DMS114 treated with DMSO at 0.1 percent for 48 hours (cell line): Measurements from ENCODE around the gene IRAK1.
A peak's percentile ranks its signal among the peaks of the same experiment; 100 is the strongest.

ENCODE experiments used
- DNase-seq: peaks from one replicate; lab custom pipeline; 2025; ENCODE audit not compliant: unreplicated experiment; lab: John Stamatoyannopoulos, UW

The IRAK1 gene

DNA sequence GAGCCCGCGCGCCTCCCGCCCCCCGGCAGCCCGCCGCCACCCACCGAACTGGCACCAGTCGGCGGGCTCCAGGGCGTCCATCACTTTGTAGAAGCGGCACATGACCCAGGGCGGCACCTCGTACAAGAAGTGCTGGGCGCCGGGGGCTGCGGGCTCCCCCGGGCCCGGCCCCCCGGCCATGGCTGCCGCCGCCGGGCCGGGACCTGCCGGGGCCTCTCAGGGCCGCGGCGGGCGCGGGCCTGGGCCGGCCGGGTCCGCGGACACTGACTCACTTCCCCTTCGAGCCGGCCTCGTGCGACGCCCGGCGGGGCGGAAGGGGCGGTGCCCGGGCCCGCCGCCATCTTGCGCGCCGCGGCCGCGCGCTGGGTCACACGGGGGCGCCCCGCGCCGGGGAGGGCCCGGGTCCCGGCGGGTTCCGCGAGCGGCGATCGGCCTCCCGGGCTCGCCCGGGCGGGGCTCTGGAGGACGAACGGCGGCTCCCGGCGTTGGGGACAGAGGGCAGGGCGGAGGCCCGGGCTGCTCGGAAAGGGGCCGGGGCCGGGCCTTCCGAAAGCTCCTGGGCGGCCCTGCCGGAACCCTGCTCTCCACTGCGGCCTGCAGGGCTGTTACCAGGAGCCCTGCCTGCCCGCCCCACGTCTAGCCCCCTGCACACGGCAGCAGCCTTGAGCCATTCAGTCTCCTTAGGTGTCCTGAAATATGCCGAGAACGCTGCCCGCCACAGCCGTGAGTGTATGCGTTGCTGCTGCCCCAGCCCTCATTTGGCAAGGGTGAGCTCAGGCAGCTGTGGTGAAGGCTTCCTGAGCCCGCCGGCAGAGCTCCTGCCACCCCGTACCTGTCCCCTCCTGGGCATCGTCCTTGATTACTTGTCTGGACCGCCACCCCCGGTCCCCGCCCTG lies at the start of gene IRAK1:
Gene IRAK1 (minus strand): TSS at position 270 of the 896 bp plus-strand sequence. CDS start 90 bp downstream, at position 180.
- peak; percentile 2 for DNase-seq

- no peak for DNase-seq
These were observed 48.9 kb upstream of the IRAK1 start for GRCh38 chrX:154068560-154068959.

DNA sequence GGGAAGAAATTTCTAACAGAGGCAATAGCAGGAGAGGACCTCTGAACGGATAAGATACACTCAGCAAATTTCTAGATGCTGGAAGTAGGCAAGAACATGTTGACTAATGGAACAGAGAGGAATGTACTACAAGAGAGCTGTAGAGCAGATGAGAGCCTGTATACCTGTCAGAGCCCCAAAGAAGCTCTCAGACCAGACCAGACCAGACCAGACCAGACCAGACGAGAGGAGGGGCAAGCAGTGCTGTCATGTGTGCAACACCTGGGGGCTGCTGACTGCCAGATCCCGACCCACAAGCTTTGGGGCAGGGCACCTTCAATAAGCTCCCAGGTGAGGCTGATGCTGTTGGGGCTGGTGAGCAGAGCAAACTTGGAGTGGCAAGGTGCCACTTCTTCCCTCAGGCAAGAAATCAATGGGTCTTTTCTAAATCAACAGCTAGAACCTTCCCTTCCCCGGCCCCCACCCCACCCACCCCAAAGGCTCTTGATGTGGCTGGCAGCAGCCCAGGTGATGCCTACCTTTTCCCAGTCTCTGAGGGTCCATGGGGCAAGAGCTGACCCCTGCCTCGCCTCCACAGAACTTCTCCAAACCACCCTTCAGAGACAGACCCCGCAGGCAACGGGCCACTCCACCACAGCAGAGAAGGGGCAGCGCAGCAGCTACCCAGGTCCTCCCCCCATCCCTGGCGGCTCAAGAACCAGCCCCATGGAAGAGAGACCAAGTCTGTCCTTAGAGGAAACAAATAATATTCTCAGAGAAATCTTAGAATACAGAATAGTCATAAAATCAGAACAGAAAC lies 45.1 kb upstream of the IRAK1 start:
- DNase-seq = no peak

DNA sequence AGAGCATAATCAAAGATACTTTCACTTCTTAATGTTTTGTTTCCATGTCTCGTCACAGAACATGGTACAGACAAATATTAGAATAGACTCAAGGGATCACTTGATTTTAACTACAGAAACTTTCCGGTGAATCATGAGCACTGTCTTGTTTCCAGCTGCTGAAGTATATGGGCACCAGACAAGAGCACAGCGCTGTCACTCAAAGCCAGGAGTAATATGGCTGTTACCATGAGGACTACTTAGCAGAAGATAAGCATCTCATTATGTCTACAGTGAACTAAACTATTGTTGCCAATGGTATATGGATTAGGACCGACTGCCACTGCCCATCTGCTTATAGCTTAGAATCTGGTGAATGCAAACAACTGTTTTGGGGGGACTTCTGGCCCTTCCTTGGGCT lies 43.5 kb upstream of the IRAK1 start:
- no peak for DNase-seq

- DNase-seq = no peak
These were observed 42.1 kb upstream of the IRAK1 start for GRCh38 chrX:154061801-154062200.

DNA sequence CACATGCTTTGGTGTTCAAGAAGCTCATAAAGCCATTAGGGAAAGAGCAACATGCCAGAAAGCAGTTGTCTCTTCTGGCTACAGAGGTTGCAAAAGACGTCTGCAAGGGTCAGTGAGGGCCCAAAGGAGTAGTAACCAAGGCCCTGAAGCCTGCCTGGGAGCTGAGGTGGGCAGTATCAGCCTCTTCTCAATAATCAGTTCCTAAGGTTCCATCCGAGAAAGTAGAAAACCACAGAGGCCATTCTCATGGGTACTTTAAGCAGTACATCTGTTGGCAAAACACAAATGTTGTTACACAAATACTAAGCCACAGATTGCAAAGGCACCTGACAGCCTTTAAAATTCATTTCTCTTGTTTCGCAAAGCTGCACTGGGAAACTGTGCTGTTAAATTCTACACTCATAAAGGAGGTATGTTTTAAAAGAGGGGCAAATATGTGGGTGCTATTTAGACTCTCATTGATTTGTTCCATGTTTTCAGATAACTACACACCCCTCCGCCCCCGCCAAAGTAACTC lies 40.1 kb upstream of the IRAK1 start:
- DNase-seq = no peak

DNA sequence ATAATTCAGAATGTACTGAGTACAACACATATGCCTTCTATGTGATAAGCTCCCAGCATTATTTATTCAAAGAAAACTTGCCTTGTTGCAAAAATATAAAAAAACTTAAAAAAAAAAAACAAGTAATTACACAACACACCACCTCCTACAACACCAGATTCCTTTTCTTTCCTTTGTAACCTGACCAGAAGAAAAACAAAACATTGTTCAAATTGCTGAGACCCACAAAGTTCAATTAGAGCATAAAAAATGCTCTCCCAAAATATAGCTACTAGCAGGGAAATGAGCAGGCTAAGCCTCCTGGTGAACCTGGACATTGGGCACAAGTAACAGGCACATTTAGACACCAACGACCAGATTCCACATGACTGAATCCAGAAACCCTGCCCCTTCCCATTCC lies 39.5 kb upstream of the IRAK1 start:
- no peak for DNase-seq

- no peak for DNase-seq
These were observed 38.7 kb upstream of the IRAK1 start for GRCh38 chrX:154058214-154058997.

GRCh38 chrX:154057791-154058190 lies 38.1 kb upstream of the IRAK1 start:
- DNase-seq = no peak

- DNase-seq = no peak
These were observed 37.1 kb upstream of the IRAK1 start for GRCh38 chrX:154056770-154057241.

- peak; percentile 1 for DNase-seq
These were observed 31.6 kb upstream of the IRAK1 start for GRCh38 chrX:154051201-154051810.

GRCh38 chrX:154050113-154050495 lies 30.4 kb upstream of the IRAK1 start:
- no peak for DNase-seq

GRCh38 chrX:154049209-154050112 lies 29.8 kb upstream of the IRAK1 start:
- DNase-seq = no peak

- DNase-seq = no peak
These were observed 28.7 kb upstream of the IRAK1 start for GRCh38 chrX:154048398-154048797.

GRCh38 chrX:154046940-154047610 lies 27.4 kb upstream of the IRAK1 start:
- no peak for DNase-seq

DNA sequence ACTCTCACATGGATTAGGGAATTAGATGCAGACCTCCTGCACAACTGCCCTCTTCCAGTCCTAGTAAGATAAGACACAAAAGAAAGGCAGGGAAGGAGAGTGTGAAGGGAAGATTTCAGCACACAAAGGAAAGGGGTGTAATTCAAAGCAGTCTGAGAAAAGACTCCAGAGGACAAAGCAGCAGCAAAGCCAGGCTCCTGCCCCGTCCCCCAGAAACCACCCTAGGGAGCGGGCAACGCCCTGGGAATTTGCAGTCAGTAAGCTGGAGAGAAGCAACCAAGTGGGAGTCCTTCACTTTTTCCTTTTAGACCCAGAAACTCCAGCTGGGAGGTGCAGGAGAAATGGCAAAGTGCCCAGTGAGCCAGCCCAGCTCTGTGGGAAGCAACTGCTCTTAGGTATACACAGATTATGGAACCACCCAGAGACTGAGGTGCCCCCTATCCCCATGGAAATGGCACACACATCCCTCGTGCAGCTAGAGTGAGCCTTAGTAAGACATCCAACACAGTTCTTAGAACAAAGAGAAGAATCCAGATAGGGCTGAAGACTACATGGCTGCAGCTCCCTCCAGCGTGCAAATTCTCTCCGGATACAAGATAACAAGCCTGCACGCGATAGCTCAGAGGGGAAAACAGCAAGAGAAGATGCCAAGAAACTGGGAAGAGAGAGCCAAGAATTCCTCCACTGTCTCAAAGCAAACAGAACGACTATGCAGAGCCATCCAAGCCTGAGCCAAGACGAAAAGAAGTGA lies 26.5 kb upstream of the IRAK1 start:
- DNase-seq = no peak

- DNase-seq = no peak
These were observed 24.4 kb upstream of the IRAK1 start for GRCh38 chrX:154044091-154044490.
